HUDEP-2 (cell line): ENCODE results near the gene BDP1.
A peak's percentile ranks its signal among the peaks of the same experiment; 100 is the strongest.
"Not testable (repeated sequence)": the region's sequence is repeated elsewhere in the genome, so short reads cannot be mapped to it uniquely, and the experiment has no call there.

Experiments used
- DNase-seq, 76 experiments: peaks; one replicate each; lab custom pipeline; 2025; ENCODE audit not compliant: unreplicated experiment in 76 of 76; lab: John Stamatoyannopoulos, UW

The BDP1 gene

DNA sequence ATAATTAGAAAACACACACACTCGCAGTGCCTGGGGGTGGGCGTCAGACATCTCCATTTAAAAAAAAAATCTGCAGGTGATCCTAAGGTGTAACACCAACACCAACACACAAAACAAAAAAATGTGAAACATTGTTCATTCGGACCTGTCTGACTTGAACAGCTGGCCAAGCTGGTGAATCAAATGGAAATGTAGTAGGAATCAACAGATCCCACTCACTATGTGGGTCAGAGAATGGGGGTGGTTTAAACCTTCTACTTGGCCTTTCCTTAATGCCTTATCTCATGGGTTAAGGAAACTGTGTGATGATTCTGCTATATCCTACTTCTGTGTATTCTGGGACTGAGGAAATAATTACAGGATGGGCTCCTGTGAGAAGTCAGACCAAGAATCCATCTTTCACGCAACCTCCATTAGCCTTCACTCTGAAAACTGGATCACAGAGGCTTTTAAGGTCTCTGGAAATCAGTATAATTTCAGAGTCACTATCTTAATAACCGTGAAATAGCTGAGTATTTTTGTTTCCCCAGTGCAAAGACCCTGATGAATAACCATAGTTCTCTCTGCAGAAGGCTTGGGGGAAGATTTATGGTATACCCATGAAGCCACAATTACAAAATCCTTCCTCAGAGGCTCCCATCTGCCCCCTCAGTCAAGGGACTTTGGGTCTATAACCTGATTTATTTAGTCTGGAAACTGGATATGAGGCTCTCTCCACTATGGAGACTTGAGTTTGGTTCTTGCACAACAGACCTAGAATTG is 114.5 kb downstream of the BDP1 start:
- no peak for DNase-seq

DNA sequence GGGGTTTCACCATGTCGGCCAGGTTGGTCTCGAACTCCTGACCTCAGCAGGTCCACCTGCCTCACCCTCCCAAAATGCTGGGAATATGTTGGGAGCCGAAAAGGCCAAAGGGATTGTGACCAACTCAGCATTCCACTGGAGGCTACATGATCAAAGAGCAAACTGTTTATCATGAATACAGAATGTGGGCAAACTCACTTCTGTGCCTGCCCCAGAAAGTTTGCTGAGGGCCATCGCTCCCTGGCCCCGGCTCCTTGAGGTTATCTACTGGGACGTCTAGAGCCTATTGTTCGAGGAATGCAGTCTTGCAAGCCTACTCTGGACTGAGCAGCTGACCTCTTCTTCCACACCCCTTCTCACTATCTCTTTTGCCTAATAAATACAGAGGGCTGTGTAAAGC is 116.4 kb downstream of the BDP1 start:
- DNase-seq: not testable (repeated sequence)

DNA sequence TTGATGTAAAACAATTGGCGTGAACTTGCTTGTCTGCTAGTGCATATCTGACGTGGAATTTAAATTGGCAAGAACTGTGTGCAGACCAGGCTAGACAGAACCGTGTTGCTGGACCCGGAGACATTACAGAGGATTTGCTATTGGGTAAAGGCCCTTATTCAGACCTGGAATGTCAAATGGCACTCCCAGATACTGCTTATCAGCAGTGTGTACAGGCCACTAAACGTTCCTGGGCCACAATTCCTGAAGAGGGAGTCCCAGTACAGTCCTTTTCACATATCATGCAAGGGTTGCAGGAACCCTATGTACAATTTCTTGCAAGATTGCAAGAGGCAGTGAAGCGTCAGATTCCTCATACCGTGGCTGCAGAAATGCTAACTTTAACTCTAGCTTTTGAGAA is 118.1 kb downstream of the BDP1 start:
- DNase-seq: no peak

DNA sequence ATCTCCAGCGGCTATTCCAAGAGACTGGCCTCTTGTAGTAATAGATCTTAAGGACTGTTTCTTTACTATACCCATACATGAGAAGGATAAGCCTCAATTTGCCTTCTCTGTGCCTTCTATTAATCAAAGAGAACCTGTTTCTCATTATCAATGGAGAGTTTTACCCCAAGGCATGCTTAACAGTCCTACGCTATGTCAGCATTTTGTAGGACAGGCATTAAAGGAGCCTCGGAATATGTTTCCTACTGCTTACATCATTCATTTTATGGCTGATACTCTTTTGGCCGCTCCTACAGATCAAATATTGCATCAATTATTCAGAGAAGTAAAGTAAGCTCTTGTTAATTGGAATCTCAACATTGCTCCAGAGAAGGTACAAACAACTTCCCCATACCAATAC is 120.1 kb downstream of the BDP1 start:
- not testable (repeated sequence) for DNase-seq

DNA sequence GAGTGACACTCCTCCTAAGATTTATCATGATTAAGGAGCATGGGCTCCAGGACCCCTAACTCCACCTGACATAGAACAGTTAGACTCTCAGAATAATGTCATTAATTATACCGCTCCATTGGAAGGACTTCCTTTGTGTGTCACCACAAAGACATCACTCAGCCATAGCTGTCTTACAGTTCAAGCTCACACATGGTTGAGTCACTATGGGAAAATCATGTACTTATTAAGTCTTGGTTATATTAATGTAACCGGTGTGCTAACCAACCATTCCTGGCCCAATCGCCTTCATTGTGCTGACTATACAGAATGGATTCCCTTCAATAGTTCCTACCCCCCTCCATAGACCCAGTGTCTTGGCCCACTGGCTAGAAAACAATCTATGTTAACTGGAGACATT is 120.8 kb downstream of the BDP1 start:
- DNase-seq: no peak

DNA sequence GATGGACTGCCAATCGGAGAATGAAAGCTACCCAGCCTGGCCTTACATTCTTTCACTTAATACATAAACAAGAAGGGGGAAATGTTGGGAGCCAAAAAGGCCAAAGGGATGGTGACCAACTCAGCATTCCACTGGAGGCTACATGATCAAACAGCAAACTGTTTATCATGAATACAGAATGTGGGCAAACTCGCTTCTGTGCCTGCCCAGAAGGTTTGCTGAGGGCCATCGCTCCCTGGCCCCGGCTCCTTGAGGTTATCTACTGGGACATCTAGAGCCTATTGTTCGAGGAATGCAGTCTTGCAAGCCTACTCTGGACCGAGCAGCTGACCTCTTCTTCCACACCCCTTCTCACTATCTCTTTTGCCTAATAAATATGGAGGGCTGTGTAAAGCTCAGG is 122.4 kb downstream of the BDP1 start:
- DNase-seq: not testable (repeated sequence)

DNA sequence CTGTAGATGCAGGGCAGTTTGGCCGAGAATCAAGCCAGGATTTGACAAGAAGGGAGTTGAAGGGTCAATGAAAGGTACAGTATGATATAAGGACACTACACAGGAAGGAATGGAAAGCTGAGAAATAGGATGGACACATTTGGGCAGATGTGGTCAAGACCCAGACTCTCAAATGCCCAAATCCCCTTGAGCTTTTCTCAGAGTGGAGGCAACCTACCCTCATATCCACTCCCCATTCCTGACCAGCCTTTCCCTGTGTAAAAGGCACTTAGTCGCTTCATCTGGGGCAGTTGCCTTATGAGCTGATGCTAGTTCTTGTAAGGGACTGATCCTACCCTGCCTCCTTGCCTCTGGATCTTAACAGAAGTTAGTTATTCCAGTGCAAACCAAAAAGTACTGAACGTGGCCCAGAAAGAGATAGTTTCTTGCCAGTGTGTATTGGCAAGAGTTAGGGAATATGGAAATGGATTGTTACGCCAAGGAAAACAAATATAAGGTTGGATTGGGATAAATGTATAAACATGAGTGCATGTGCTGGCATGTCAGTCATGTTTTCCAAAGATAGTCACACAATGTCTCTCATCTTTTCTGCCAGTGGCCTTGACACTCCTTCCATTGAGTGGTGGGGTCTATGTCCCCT is 127.6 kb downstream of the BDP1 start:
- DNase-seq: no peak

DNA sequence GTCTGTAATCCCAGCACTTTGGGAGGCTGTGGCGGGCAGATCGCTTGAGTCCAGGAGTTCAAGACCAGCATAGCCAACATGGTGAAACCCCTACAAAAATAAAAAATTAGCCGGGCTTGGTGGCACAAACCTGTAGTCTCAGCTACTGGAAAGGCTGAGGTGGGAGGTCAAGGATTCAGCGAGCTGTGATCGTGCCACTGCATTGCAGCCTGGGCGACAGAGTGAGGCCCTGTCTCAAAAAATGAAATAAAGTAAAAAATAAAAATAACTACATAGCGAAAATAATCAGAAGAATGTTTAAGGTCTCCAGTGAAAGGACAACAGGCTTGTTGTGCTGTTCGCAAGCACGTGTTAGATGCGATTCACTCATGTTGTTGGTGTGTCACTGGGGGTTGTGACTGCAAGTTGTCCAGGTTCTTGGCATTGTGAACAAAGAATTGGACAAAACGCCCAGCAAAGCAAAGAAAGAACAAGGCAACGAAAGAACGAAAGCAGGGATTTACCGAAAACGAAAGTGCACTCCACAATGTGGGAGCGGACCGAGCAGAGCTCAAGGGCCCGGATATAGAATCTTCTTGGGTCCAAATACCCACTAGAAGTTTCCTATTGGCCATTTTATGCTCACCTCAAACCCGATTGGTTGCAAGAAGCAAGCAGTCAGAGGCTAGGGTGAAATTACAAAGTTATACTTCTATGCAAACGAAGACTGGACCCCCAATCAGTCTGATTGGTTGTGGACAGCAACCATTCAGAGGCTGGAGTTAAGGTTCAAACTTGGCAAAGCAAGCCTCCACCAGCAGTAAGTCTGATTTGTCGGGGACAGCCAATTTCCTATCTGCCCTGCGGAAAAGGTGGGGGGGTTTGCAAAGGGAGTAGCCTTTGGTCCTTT is 130.8 kb downstream of the BDP1 start:
- DNase-seq: peak in 4 of 76 experiments; percentile 4 to 53 (median 38)

DNA sequence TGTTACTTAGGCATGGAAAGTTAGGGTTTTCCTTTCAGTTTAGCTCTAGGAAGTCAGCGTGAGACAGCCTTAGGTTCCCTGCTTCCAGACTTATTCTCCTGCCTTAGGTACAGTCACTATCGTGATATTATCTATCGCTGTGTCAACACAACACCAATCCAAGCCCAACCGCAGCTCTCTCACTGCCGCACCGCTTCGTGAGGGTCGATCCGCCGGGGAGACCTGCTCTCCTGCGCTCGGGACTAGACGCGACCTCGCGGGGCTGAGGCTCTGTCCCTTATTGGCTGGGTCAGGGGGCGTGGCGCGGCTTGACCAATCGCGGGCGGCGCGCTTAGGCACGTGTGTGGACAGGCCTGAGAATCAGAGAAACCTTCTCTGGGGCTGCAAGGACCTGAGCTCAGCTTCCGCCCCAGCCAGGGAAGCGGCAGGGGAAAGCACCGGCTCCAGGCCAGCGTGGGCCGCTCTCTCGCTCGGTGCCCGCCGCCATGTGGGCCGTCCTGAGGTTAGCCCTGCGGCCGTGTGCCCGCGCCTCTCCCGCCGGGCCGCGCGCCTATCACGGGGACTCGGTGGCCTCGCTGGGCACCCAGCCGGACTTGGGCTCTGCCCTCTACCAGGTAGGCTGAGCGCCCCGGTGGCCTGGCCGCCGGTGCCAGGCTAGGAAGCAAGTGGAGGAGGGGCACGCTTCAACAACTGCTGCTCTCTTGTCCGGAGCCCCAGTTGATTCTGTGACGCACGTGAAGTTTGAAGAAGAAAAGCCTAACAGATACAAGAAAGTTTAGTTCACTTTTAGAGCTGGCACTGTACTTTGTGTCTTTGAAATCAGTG is 131.7 kb downstream of the BDP1 start, which contains the start of gene MCCC2:
Gene MCCC2, plus strand, starts transcription at position 400 of the 825 bp plus-strand sequence. Its CDS starts 86 bp downstream, at position 486.
- peak; percentile 45 to 97 (median 93) for DNase-seq

DNA sequence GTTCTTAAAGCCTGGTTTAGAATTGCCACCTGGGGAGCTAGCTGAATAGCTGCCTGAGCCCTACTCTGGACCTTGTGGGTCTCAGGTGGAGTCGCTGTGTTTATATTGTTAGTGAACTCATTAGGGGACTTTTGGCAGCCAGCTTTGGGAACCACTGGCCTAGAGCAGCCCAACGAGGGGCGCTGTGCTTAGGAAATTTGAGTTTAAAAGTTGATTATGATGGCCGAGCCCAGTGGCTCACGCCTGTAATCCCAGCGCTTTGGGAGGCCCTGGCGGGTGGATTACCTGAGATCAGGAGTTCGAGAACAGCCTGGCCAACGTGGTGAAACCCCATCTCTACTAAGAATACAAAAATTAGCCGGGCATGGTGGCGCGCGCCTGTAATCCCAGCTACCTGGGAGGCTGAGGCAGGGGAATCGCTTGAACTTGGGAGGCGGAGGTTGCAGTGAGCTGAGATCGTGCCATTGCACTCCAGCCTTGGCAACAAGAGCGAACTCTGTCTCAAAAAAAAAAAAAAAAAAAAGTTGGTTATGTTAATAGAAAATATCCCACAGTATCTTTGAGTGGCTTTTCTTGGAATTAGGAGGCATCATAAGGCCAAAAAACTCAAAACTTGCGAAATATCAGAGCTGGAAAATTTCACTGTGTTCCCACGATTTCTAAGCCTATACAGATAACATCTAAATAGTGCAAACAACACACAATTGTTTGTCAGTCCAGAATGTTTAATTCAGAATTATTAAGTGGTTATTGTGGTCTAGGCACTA is 132.5 kb downstream of the BDP1 start:
- DNase-seq: peak in 4 of 76 experiments; percentile 3 to 33 (median 14)

DNA sequence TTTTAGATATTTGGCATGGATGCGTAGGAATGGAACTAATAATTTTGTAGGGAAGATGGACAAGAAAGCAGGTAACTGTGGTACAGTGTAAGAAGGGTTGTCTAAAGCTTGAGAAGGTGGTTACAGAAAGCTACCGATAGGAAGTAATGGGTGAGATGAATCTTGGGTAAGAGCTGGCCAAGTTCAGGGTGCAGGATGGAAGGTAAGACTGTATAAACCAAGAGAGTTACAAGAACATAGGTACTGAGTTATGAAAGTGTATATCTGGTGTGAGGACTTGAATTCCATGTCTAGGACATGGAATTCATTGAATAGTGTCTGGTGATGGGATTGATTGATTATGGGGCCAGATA is 133.1 kb downstream of the BDP1 start:
- DNase-seq: no peak

DNA sequence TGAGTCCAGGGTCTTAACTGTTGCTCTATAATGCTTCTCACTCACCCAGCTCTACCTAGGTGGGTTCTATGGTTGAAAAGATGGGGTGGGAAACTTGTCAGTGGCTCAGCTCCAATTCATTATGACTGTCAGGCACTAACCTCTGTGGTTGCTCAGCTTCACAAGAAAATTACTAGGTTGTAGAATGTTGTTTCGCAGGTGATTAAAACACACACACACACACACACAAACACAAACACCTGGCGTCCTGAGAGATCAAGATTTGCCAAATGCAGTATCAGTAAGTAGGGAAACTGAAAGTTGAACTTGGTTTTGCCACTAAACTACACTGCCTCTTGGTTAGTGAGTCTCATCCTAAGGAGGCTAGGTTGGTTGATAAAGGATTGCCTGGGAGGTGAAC is 134.5 kb downstream of the BDP1 start:
- no peak for DNase-seq

DNA sequence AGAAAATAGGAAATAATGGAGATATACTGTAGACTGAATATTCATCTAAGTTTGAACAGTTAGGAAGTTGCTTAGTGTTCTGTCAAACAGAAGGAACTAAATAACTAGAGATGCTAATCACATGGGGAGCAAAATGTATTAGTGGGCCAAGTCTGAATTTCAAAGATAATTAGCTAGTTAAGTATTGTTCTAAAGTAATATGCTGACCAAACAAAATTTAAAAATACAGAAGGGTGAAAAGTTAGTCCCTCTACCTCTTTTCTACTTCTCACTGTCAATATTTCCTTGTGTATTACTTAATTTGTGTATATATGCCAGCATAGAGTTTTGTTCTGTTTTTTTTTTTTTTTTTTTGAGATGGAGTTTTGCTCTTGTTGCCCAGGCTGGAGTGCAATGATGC is 135.6 kb downstream of the BDP1 start:
- DNase-seq: no peak

DNA sequence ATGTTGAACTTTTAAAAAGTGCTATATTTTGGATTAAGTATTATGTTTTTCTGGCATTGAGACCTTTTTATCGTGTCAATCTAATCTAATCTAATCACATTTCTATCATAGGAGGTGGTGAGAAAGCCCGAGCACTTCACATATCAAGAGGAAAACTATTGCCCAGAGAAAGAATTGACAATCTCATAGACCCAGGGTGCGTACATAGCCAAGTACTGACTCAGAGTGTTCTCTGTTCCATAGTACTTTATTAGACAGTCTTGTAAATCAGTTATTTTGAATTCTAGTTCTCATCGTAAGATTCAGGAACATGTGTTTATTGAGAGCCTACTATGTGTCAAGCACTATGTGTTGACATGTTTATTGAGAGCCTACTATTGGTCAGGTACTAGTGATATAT is 140.7 kb downstream of the BDP1 start:
- no peak for DNase-seq

DNA sequence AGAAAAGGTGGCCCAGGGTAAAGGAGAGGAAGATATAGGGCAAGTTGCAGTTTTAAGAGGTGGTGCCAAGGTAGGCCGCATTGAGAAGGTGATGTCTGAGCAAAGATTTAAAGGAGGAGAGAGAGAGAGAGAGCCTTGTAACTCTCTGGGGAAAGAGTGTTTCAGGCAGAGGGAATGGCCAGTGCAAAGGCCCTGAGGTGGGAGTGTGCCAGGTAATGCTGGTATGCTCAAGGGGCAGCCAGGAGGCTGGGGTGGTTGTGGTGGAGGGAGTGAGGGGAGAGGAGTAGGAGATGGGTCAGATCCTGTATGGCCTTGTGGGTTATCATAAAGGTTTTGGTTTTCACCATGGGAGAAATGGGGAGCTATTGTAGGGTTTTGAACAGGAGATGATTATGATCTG is 141.6 kb downstream of the BDP1 start:
- no peak for DNase-seq

DNA sequence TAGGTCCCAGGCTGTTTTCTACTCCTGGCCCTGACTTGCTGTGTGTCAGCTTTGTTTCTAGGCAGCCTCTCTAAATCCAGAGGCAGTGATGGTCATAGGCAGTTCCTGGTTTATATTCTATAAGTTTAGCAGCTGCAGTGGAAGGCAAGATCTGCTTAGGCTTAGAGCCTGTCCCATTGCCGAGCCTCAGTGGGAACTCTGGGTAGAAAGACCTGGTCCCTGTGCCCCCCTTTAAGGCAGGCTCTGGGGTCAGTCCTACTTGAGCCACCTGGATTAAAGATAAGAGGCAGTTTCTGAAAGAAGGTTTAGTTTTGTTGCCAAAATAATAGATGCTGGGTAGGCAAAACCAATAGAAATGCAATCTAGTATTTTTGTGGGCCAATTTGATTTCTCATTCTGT is 145.3 kb downstream of the BDP1 start:
- DNase-seq: no peak

DNA sequence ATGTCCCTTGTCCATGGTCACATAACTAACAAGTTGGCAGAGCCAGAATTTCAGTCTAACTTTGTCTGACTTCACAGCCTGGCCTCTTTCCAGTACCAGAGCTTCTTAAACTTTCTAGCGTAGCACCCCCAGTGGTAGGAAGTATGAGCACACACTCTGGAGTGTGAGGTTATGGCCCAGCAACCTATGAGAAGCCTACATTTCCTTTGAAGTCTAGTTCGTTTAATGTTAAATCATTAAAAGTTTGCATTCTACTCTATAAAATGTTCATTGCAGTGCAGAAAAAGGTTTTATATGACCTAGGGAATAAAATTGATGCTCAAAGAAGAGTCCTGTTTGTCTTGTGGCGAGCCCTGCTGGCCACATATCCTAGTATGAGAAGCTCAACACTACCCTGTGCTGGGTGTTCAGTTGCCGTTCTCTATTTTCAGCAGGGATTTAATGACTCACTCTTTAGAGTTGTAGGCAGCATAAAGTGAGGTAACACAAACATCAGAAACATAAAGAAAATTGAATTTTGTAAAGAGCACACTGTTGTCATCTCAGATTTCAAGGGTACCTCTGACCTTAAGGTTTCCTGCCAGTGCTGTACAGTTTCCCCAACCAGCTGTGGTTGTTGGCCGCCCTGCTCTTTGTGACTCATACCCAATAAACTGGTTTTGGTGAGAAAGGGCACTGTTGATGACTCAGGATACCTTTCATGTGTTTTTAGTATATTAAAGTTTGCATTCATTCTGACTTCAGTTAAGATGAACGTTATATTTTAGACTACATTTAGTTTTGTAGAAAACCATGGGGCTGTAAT is 146.0 kb downstream of the BDP1 start:
- peak in 63 of 76 experiments; percentile 4 to 70 (median 38) for DNase-seq

DNA sequence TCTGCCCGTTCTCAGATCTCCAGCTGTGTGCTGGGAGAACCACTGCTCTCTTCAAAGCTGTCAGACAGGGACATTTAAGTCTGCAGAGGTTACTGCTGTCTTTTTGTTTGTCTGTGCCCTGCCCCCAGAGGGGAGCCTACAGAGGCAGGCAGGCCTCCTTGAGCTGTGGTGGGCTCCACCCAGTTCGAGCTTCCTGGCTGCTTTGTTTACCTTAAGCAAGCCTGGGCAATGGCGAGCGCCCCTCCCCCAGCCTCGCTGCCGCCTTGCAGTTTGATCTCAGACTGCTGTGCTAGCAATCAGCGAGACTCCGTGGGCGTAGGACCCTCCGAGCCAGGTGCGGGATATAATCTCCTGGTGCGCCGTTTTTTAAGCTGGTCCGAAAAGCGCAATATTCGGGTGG is 154.5 kb downstream of the BDP1 start:
- not testable (repeated sequence) for DNase-seq

DNA sequence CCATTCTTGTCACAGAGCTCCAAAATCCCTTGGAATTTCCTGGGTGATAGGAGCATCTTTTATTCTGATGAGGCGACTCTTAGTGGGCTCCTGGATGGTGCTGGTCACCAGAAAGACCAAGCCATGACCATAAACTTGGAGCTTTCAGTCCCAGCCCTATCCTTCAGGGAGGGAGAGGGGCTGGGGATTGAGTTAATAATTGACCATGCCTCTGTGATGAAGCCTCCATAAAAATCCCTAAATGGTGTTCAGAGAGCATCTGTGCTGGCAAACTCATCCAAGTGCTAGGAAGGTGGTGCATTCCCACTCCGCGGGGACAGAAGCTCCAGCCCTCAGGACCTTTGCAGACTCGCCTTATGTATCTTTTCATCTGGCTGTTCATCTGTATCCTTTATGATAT is 160.4 kb downstream of the BDP1 start:
- DNase-seq: no peak
